ENCODE data around the gene MRGPRX3.

Gene MRGPRX3

GRCh38 chr11:18171377-18172000 lies 39.1 kb downstream of the MRGPRX3 start:
- DNase-seq: no peak

GRCh38 chr11:18172666-18173065 lies 40.3 kb downstream of the MRGPRX3 start, which contains the start of gene MRGPRX4:
MRGPRX4 (plus strand) TSS chr11:18172837; CDS start chr11:18173257, 420 bp downstream.
- DNase-seq: no peak

- DNase-seq: no peak
These were observed 41.0 kb downstream of the MRGPRX3 start for GRCh38 chr11:18173225-18173866.

Data from femur (tissue), 1 donor.